SIG-M5 treated with dmso at 0.1 percent for 504 hours (cell line): ENCODE data around the gene ADAMTSL3.

Experiments
- DNase-seq: peaks from one replicate; lab custom pipeline; 2025; ENCODE audit not compliant: unreplicated experiment; lab: John Stamatoyannopoulos, UW

Gene ADAMTSL3

DNA sequence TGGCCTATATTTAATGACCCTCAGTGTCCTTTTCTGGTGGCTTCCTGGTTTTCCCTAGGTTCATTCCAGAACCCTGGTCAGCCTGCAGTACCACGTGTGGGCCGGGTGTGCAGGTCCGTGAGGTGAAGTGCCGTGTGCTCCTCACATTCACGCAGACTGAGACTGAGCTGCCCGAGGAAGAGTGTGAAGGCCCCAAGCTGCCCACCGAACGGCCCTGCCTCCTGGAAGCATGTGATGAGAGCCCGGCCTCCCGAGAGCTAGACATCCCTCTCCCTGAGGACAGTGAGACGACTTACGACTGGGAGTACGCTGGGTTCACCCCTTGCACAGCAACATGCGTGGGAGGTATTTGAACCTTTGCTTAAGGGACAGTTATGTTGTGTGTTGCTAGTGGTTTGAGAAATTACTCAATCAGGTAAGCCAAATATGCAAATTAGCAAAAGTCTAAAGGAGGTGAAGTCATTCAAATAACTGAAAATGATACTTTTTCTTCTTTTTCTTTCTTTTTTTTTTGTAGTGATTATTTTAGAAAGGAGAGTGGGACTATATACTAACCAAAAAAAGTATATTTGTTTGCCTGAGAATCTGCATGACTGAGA is 259.2 kb downstream of the ADAMTSL3 start:
- no peak for DNase-seq

DNA sequence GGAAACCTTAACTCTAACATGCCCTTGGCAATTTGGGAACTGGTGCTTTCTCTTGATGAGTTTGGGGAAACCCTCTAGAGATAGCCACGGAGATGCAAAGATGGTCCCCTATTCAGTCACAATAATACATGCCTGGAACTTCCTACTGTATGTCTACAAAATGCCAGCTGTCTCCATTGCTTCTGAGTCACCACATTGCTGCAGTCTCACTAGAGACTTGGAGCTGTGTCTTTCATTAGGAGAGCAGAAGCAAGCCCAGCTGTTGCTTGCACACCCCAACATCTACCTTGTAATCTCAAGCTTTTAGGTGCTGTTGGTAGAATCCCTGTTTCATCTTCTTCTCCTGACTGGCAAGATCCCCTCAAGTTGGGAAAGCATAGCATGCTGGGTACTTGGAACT is 261.0 kb downstream of the ADAMTSL3 start:
- DNase-seq = no peak

DNA sequence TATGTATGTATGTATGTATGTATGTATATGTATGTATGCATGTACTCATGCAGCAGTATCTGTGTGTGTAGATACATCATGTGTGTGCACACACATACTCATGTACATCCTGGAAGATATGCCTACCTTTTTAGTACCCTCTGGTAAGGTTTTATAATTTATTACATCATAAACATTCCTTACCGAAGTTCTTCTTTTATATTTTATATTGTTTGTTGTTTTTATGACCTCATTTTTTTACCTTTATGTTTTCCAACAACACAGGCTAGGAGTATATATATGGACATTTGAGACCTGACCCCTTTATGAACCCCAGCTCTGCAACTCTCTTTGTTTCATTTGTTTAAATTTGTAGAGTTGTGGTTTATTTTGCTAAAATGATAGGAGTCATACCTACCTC is 263.5 kb downstream of the ADAMTSL3 start:
- no peak for DNase-seq

DNA sequence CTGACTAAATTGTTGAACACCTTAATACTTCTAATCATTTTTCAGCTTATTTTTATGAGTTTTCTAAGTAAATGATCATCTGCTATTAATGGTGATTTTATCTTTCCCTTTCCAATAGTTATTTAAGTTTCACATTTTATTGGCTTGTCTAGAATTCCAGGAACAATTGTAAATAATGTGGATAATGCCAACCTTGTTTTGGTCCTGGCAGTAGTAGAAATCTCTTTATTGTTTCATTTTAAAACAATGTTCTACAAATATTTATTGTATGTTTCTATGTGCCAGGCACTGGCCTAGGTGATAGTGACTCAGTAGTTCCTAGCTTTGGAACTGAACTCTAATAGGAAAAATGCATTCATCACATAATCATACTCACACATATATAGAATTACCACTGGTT is 264.1 kb downstream of the ADAMTSL3 start:
- no peak for DNase-seq

DNA sequence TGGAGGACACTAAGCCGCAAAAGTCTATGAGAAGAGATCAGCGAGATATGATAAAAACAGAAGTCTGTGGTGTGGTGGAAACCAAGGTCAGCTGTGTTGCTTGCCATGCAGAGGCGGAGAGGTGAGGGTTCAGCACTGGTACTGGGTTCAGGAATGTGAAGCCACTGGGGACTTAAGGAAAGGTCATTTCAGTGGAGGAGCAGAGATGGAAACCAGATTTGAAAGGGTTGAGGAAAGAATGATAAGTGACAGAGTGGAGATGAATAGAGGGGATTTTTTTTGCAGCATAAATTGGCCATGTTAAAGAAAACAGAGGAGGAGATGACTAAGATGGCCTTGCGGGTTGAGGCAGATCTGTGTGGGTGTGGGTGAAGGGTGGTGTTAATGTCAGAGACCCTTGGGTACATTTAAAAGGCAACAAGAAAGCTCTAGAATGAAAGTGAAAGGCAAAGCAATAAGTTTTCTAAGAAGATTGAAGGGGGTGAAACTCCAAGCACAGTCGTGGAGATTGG is 265.5 kb downstream of the ADAMTSL3 start:
- DNase-seq = no peak

DNA sequence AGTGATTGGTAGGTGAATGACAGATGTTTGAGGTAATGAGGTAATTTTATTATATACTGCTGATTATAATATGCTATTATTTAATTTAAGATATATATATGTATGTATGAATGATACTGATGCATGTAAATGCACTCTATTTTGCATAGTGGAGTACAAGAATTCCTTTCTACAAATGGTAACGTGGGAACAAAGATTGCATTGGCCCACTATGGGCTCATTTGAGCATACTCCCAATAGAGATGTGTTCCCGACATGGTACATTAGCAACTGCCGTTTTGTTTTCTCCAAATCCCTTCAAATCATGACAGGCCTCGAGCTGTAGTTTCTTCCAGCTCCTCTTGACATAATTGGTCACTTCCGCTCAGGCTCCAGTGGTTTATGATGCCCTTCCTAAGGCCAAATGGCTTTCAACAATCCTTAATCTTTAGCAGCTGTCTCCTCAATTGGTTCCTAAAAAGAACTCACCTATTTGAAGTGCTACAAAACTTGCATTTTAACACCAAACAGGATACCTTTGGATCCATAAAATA is 266.1 kb downstream of the ADAMTSL3 start:
- no peak for DNase-seq

DNA sequence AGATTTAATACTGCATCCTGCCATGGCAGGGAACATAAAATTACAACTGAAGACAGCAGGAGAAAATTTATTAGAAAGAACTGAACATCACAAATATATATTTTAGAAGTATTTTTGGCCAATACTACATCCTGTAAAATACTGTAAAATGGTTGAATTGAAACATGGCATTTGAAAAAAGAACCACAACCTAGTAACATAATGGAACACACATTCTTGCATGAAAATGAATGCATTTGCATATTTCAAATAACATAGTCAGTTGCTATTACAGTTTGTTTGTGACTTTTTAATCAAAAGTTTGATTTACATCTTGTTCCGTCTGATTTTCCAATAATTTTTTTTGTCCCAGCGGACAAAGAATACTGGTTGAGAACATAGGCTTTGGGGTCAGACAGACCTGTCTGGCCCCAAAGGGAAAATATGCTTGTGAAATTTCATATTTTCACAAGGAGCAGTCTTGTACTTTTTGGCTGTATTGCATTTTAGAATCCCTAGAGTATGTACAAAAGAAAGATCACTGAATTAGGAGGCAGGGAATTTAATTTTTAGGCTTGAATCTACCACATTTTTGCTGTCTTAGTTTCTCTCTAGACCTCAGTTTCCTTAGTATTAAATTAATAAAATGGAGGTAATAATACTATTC is 268.8 kb downstream of the ADAMTSL3 start:
- DNase-seq = no peak

DNA sequence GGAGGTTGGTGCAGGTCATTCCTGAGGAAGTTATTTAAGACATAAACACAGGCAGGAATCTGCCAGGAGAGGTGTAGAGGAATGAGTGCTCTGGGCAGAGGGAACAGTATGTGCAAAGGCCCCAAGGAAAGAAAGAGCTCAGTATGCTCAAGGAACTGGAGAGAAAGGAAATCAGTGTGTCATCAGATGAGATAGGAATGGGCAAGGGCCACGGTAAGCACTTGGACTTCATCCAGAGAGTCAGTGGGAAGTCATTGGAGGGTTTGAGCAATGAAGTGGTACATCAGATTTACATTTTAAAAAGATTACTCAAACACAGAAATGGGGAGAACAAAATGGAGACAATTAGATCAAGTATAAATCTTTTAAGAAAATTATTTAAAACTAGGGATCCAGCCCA is 272.2 kb downstream of the ADAMTSL3 start:
- DNase-seq = no peak

DNA sequence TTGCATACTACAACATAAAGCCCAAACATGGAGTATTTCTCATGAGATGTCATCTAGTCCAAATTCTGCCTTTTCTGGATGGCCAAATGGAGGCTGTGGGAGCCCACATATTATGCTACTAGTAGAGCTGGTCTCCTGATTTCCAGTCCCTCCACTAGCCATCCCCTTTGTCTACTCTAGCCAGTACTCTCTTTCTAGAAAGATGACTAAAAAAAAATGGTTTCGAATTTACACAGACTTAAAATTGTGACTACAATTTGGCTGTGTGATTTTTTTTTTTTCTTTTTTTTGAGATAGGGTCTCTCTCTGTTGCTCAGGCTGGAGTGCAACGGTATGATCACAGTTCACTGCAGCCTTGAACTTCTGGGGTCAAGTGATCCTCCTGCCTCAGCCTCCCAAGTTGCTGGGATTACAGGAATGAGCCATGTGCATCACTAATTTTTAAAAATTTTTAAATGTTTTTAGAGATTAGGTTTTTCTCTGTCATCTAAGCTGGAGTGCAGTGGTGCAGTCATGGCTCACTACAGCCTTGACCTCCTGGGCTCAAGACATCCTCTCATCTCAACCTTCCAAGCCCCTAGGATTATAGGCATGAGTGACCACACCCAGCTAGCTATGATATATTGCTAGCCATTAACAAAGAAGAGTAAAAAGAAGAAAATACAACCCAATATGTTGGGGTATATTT is 273.9 kb downstream of the ADAMTSL3 start:
- DNase-seq = no peak

DNA sequence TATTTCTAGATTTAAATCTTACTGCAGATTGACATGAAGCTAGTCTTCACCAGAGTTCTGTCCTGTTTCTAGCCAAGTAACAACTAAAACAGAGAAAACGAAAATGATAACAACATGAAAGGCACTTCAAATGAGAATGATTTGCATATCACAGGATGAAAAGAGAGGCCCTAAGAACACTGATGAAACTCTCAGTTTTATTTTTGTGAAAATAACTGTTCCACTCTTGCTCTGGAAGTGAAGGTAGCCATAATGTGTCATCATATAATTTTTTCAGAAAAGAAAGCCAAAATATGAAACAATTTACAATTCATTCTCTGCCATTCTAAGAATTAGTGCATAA is 274.4 kb downstream of the ADAMTSL3 start:
- DNase-seq = no peak

DNA sequence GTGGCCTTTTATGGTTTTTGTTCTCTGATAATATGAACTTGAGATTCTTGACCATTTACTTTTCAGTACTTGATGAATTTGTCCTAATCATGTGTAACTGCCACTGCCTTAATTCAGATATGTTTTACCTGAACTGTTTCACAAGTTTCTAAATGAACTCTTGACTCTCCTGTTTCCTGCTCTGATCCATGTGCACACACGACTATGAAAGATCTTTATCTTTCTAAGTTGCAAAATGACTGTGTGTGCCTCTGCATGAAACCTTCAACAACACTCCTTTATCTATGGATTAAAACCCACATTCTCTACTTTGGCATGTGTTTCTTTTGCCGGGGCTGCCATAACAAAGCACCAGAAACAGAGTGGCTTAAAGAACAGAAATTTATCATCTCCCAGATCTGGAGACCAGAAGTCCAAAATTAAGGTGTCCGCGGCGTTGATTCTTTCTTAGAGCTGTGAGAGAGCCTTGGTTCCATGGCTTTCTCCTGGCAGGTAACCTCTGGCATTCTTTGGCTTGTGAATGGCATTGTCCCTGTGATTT is 275.0 kb downstream of the ADAMTSL3 start:
- DNase-seq = no peak

DNA sequence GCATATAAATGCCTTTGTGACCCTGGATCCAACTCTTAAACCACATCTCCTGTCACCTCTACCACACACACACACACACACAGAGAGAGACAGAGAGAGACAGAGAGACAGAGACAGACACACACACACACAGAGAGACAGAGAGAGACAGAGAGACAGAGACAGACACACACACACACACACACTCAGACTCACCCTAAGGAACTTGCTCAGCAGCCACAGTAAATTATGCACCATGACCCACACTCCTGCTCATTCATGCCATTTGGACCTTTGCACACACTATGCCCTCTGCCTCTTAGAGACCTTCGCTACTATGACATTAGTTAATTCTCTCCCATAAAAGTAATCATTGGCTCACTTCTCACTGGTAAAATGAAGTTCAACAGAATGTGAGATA is 275.7 kb downstream of the ADAMTSL3 start:
- DNase-seq = no peak

DNA sequence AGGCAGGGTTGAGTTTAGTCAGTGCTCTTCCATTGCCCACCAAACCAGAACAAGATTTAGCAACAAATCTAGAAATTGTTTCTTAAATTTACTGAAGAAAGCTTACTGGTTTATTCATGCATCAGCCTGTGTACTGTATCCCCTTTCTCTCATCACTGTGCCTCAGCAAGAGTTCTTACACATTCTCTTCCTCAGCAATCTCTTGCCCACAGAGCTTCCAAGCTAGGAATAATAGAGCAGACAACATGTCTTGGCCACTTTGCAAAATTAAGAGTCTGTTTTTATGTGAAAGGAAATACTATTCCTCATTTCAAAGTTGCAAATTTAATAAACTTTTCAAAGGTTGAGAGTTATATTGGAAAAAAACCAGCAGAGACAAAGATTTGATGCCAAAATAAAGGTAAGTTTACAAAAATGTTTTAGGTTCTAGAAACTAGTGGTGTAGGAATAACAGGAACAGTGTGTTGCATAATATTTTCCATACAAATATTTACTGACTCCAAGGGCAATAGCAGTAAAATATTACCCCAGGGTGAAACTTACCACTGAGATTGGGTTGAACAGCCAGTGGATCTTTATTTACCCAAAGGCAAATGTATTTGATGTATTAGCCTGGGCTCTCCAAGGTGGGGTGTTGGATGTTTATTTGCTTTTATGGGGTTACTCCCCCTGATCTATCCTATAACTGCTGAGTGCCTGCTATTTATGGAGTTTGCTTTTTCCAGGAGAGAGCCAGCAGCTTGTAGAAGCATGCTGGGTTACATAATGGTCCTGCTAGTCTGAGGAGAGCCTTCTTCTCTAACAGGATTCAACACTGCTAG is 276.7 kb downstream of the ADAMTSL3 start:
- DNase-seq = peak; percentile 31

DNA sequence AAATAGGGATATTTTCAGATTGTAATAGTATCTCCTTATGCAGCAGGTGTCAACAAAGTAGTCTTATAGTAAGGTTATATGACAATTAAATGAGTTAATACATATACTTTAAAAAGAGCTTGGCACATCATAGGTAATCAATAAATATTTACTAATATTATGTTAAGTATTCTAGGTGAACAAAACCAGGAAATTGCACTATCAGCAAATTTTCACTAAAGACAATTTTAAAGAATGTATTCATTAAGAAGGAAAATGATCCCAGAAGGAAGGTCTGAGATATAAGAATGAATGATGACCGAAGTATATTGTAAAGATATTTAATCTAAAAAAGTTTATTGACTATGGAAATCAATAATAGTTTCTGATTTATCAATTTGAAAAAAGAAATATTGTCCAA is 281.9 kb downstream of the ADAMTSL3 start:
- DNase-seq = no peak

DNA sequence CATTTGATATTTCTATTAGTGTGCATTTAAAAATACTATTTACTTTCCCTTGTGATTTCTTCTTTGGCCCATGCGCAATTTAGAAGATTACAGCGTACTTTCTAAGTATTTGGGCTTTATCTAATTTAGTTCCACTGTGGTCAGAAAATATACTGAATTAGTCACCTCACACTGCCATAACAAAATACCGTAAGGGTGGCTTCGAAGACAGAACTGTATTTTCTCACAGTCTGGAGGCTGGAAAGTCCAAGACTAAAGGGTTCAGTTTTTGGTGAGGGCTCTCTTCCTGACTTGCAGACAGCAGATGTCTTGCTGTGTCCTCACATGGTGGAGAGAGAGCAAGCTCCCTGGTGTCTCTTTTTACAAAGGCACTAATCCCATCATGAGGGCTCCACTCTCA is 286.2 kb downstream of the ADAMTSL3 start:
- DNase-seq = no peak

DNA sequence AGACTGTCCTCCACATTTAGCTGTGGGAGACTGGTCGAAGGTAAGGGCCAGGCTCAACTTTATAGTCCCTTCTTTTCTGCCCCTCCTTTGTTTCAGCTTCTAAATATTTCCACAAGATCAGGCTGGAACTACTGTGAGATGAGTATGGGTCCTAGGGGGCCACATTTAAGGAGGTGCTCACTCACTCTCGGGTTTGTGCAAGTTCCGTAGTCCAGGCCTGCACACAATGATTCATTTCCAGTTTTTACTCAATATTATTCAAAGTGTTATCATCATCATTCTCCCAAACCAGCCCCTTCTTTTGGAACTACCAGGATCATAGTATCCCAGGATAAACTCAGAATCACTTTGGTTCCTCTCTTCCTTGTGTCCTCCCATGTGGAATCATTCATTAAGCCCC is 289.1 kb downstream of the ADAMTSL3 start:
- no peak for DNase-seq

DNA sequence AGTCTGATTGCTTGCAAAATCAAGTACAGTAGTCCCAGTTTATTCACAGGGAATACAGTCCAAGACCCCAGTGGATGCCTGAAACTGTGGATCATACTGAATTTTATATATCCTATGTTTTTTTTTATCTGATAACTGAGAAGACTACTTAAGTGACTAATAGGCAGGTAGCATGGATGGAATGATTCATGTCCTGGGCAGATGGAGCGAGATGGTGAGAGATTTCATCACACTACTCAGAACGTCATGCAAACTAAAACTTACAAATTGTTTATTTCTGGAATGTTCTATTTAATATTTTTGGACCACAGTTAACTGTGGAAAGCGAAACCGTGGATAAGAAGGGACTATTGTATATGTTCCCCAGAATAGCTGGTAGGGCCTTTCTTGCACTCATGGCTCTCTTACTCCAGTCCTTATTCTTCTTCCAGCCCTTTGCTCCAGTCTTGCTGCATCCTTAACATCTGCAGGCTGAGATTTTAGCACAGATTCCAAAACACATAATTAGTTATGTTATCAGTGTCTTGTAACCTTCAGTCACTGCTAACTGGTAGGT is 290.0 kb downstream of the ADAMTSL3 start:
- DNase-seq = no peak

DNA sequence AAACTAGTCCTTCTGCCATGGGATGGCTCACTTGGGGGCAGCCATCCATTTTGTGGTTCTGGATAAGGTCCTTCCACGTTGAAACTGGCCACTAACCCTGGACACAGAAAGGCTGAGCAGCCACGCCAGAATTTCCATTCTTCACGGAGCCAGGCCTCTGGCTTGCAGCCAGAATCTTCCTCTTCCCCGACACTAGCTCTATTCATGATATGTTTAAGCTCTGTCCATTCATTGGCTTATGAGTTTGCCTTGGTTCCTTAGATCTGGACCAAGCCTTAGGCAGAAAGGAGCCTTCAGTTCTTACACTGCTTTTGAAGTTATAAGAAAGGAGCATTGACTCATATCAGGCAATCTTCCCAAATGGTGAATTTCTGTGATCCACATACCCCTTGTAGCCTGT is 293.2 kb downstream of the ADAMTSL3 start:
- no peak for DNase-seq

DNA sequence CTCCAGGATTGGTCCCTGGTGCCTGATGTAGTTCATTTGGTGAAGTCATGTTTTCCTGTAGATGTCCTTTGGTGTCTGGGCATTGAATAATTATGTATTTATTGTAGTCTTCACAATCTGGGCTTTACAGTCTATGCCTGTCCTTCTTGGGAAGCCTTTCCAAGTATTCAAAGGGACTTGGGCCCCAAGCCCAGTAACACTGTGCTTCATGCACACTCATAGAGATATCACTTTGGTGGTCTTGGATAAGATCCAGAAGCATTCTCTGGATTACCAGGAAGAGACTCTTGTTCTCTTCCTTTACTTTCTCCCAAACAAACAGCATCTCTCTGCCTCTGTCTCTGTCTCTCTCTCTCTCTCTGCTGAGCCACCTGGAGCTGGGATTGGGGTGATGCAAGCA is 300.6 kb downstream of the ADAMTSL3 start:
- no peak for DNase-seq

DNA sequence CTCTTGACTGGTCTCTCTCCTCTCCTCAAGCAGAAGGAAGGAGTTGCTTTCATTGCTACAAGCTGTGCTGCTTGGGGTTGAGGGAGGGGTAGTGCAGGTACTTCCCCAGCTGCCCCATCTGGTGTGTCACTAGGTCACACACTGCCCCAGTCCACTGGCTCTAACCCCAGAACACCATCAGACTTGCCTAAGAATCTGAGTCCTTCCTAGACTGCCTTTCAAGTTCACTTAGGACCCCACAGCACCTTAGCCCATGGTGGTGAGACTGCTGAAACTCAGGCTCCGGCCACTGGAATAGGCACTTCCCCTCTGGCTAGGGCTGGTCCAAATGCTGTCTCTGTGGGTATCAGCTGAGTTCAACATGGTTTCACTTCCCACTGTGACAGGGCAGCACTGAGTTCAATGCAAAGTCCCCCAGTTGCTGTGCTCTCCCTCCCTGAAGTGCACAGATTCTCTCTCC is 301.9 kb downstream of the ADAMTSL3 start:
- no peak for DNase-seq

DNA sequence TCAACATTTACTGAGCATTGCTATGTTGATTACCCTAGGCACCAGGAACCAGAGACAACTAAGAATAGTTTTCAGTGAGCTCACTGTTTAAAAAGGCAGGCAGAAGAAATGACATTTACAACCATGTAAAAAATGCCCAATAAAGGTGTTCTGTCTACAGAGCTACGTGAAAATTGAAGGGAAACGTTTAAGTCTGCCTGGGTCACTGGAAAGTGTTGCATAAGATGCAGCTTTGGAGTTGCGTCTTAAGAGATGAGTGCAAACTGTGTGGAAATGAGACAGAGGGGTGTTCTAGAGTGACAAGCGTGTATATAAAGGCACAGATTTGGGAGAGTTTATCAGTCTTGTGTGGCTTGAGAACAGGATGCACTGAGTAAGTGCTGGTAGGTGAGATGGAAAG is 303.0 kb downstream of the ADAMTSL3 start:
- DNase-seq = no peak
